Measurements from ENCODE around the gene KIAA1217. TPM values are rescaled to one million over a fixed set of nuclear protein-coding genes. Genes with fewer than 3 reads are reported as not detected.

KIAA1217 gene
- total RNA-seq, 2 donors from 2014 or later = 92.5 to 188 TPM

DNA sequence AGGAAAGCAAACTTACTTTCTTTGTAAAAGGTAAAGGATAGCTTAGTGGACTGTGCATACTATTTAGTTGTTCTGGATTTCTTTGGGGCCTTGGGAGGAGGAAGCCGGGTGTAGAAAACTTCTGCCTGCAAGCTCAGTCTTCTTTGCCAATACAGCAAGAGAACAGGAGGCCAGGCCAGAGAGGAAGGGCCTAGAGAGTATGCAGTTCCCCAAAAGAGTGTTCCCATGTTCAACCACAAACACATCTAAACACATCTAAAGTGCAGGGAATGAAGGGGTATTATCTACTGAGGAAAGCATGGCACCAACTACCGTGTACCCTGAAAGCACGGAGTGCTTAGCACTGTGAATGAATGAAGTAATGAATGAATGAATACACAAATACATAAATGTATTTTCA is 11.0 kb downstream of the KIAA1217 start:
- no peak for DNase-seq (ENCODE audit: low spot score)
- intact Hi-C loops (cut with DNase I) = no loop called here
- Histone ChIP-seq H3K4me3 (no peak overlapping the region), H3K9me3 (no peaks in the 10 kb centered on the region), H3K27me3 (replicated peaks; ENCODE audit: insufficient read depth) (no peaks in the 10 kb centered on the region), H3K4me1 (replicated peaks) (no peaks in the 10 kb centered on the region), H3K27ac (no peak overlapping the region), H3K36me3 (no peaks in the 10 kb centered on the region)
- WGBS = 95% methylated on average over 3 of the region's 3 CpGs
- no peak for TF ChIP-seq POLR2AphosphoS5 (IDR thresholded peaks at IDR 0.05)
- no peak for TF ChIP-seq POLR2A (IDR thresholded peaks at IDR 0.05)
- TF ChIP-seq CTCF (IDR thresholded peaks at IDR 0.05) = no peak

DNA sequence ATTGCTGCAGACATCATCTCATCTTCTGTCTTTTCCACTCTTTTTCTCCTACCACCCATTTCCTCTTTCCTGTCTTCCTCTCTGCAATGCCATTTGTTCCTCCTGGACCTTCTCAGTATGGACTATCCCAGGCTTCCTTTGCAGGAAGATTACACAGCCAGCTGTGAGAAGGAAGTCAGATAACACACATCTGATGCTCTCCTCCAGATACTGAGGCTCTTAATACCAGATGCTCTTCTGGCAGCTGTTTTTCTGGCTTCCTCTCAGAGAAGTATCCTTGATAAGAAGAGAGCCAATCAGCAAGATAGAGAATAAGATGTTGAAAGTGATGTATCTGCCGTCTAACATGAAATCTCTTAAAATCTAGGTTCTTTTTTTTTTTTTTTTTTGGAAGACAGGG is 14.4 kb downstream of the KIAA1217 start:
- no peaks in the 10 kb centered on the region for H3K36me3 ChIP-seq
- intact Hi-C loops (cut with DNase I) = no loop called here
- H3K27me3 ChIP-seq (replicated peaks; ENCODE audit: insufficient read depth) = no peaks in the 10 kb centered on the region
- no peak overlapping the region for H3K27ac ChIP-seq
- no peak overlapping the region for H3K4me3 ChIP-seq
- 47% methylated on average over 1 of the region's 1 CpG for WGBS
- no peaks in the 10 kb centered on the region for H3K4me1 ChIP-seq (replicated peaks)
- DNase-seq (ENCODE audit: low spot score) = no peak
- H3K9me3 ChIP-seq = no peaks in the 10 kb centered on the region
- no peak for TF ChIP-seq CTCF (IDR thresholded peaks at IDR 0.05)
- no peak for TF ChIP-seq POLR2A (IDR thresholded peaks at IDR 0.05)
- no peak for TF ChIP-seq POLR2AphosphoS5 (IDR thresholded peaks at IDR 0.05)

DNA sequence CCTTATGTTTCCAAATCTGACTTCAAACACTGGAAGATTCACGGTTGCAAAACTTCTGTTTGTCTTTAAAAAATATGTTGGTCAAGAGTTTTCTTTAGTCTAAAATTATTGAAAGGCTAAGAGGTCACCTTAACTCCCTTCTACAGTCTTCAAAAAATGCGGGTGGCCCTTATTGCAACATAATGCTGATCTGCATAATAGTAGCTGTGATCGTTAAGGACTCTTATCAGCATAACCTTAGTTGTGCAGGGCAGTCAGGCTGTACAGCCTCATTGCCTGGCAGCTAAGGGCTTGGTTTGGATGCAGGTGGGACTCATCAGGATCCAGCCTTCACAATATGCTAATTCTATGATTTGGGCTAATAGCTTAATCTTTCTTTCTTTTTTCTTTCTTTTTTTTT is 15.0 kb downstream of the KIAA1217 start:
- 44% methylated on average over 3 of the region's 3 CpGs for WGBS

GRCh38 chr10:24228642-24229041 is 19.7 kb downstream of the KIAA1217 start:
- H3K27ac ChIP-seq = no peak overlapping the region
- H3K4me1 ChIP-seq (replicated peaks) = peaks cover 2% of the 10 kb centered on the region
- no peak overlapping the region for H3K4me3 ChIP-seq
- H3K9me3 ChIP-seq = no peaks in the 10 kb centered on the region
- TF ChIP-seq POLR2A (IDR thresholded peaks at IDR 0.05) (no peak), CTCF (IDR thresholded peaks at IDR 0.05) (no peak), POLR2AphosphoS5 (IDR thresholded peaks at IDR 0.05) (no peak)
- no peaks in the 10 kb centered on the region for H3K27me3 ChIP-seq (replicated peaks; ENCODE audit: insufficient read depth)
- DNase-seq (ENCODE audit: low spot score) = no peak
- intact Hi-C loops (cut with DNase I) = no loop called here
- WGBS = 81% methylated on average over 2 of the region's 2 CpGs
- H3K36me3 ChIP-seq = no peaks in the 10 kb centered on the region

More for the DNA sequence above, 15.0 kb downstream of the KIAA1217 start:
- H3K9me3 ChIP-seq = no peaks in the 10 kb centered on the region
- intact Hi-C loops (cut with DNase I) = no loop called here
- H3K27ac ChIP-seq = no peak overlapping the region
- no peak for DNase-seq (ENCODE audit: low spot score)
- no peaks in the 10 kb centered on the region for H3K4me1 ChIP-seq (replicated peaks)
- TF ChIP-seq POLR2AphosphoS5 (IDR thresholded peaks at IDR 0.05) (no peak), POLR2A (IDR thresholded peaks at IDR 0.05) (no peak), CTCF (IDR thresholded peaks at IDR 0.05) (no peak)
- no peaks in the 10 kb centered on the region for H3K36me3 ChIP-seq
- H3K27me3 ChIP-seq (replicated peaks; ENCODE audit: insufficient read depth) = no peaks in the 10 kb centered on the region
- H3K4me3 ChIP-seq = no peak overlapping the region

DNA sequence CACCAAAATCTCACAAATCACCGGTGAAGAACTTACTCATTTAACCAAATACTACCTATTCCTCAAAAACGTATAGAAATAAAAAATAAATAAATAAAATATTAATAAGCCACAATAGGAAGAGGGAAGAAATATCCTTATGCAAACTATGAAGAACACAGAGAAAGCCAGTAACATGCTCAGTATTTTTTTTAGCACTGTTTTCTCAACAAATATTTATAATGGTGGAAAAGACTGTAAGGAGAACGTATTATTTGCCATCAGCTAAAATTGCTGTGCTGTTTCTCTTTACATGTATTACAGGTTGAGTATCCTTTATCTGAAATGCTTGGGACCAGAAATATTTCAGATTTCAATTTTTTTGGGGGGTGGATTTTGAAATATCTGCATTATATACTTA is 21.0 kb downstream of the KIAA1217 start:
- Histone ChIP-seq H3K27ac (peak overlapping the region in 1 of 2 donors; percentile 3), H3K36me3 (no peaks in the 10 kb centered on the region), H3K4me1 (replicated peaks) (peaks cover 2% of the 10 kb centered on the region), H3K27me3 (replicated peaks; ENCODE audit: insufficient read depth) (no peaks in the 10 kb centered on the region), H3K9me3 (no peaks in the 10 kb centered on the region), H3K4me3 (no peak overlapping the region)
- no peak for TF ChIP-seq CTCF (IDR thresholded peaks at IDR 0.05)
- TF ChIP-seq POLR2AphosphoS5 (IDR thresholded peaks at IDR 0.05) = peak; percentile 51
- DNase-seq (ENCODE audit: low spot score) = no peak
- intact Hi-C loops (cut with DNase I) = no loop called here
- 62% methylated on average over 3 of the region's 3 CpGs for WGBS

Measured in prostate gland (tissue), 2 donors.